ENCODE measurements around the gene C1orf87. TPM values are rescaled to one million over a fixed set of nuclear protein-coding genes. Genes with fewer than 3 reads are reported as not detected.

The C1orf87 gene
- total RNA-seq, 1 experiment from 2014 or later, result 0.33 TPM

DNA sequence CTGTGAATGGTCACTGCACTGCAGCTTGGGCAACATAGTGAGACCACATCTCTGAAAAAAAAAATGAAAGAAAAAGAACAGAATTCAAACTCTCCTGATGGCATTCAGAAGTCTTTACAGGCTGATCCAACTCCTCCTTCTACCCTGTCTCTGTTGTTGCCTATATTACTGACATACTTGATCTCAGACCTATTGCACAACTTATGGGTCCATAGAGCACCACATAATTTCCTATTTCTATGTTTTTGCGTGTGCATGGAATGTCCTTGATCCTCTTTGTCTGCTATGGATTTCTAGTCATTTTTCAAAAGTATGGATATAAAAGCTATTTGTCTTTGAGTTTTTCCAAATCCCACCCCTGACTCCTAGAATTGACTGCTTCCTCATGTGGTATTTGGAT, 124.6 kb downstream of the C1orf87 start:
- H3T11ph ChIP-seq (ENCODE audit: low read length), result no peak overlapping the region
- H3K79me2 ChIP-seq (ENCODE audit: insufficient read depth, low read length), result no peaks in the 10 kb centered on the region
- Mint-ChIP-seq H3K36me3 (ENCODE audit: insufficient read depth in 1 of 3, low read depth in 3 of 3) (no peaks in the 10 kb centered on the region), H3K4me3 (no peak overlapping the region), H3K9me3 (no peaks in the 10 kb centered on the region), H3K27ac (no peak overlapping the region), H3K4me1 (no peaks in the 10 kb centered on the region), H3K27me3 (ENCODE audit: low read depth) (no peaks in the 10 kb centered on the region; the same call in 1 of the 2 replicates)
- H2AK5ac ChIP-seq (ENCODE audit: insufficient read length, low read length), result no peak overlapping the region
- no peak overlapping the region for H3K14ac ChIP-seq (ENCODE audit: insufficient read depth, low read length)
- no peak overlapping the region for H3K27ac ChIP-seq (ENCODE audit: insufficient read length, low read depth, low read length)
- whole genome bisulfite sequencing (ENCODE audit: extremely low coverage, insufficient read length, low lambda C conversion rate), result no CpG with 5 or more reads among the region's 1 CpG
- H2BK5ac ChIP-seq (ENCODE audit: insufficient read length, low read length), result no peak overlapping the region
- no peak overlapping the region for H3K4ac ChIP-seq (ENCODE audit: low read depth, low read length)
- H4K5ac ChIP-seq (ENCODE audit: insufficient read length, low read depth, low read length), result no peak overlapping the region
- no peak overlapping the region for H3K18ac ChIP-seq (ENCODE audit: insufficient read length, low read depth, low read length)
- H2BK120ac ChIP-seq (ENCODE audit: low read depth, low read length, poor library complexity, severe bottlenecking), result no peak overlapping the region
- H4K91ac ChIP-seq (ENCODE audit: insufficient read length, low read depth, low read length), result no peak overlapping the region
- no peak overlapping the region for H2BK20ac ChIP-seq (ENCODE audit: low read depth, low read length, poor library complexity, severe bottlenecking)
- H3K9ac ChIP-seq (ENCODE audit: extremely low read depth, insufficient read length, low read length), result no peak overlapping the region
- H2BK12ac ChIP-seq (ENCODE audit: insufficient read length, low read depth, low read length), result no peak overlapping the region
- H3K27me3 ChIP-seq (ENCODE audit: insufficient read depth, low read length), result no peaks in the 10 kb centered on the region
- H3K23me2 ChIP-seq (ENCODE audit: insufficient read length, low read depth, low read length, poor library complexity, severe bottlenecking), result no peaks in the 10 kb centered on the region
- no peaks in the 10 kb centered on the region for H3K4me1 ChIP-seq (ENCODE audit: insufficient read depth, low read length)
- no peak overlapping the region for H3K23ac ChIP-seq (ENCODE audit: insufficient read length, low read depth, low read length)
- no peak overlapping the region for H3K56ac ChIP-seq (ENCODE audit: insufficient read length, low read depth, low read length)
- no peak overlapping the region for H2BK15ac ChIP-seq (ENCODE audit: low read depth, low read length)
- no peak overlapping the region for H2AFZ ChIP-seq (ENCODE audit: low read length)
- H3K79me1 ChIP-seq (ENCODE audit: insufficient read depth, low read depth, low read length, poor library complexity, severe bottlenecking), result no peaks in the 10 kb centered on the region
- H3K9me3 ChIP-seq (ENCODE audit: control insufficient read depth, low read depth, low read length), result no peaks in the 10 kb centered on the region
- H3K4me2 ChIP-seq (ENCODE audit: insufficient read depth, insufficient read length, low read length), result no peak overlapping the region
- H4K8ac ChIP-seq (replicated peaks; ENCODE audit: insufficient read length, low read depth, low read length), result no peak overlapping the region
- TF ChIP-seq, protein P1, sequence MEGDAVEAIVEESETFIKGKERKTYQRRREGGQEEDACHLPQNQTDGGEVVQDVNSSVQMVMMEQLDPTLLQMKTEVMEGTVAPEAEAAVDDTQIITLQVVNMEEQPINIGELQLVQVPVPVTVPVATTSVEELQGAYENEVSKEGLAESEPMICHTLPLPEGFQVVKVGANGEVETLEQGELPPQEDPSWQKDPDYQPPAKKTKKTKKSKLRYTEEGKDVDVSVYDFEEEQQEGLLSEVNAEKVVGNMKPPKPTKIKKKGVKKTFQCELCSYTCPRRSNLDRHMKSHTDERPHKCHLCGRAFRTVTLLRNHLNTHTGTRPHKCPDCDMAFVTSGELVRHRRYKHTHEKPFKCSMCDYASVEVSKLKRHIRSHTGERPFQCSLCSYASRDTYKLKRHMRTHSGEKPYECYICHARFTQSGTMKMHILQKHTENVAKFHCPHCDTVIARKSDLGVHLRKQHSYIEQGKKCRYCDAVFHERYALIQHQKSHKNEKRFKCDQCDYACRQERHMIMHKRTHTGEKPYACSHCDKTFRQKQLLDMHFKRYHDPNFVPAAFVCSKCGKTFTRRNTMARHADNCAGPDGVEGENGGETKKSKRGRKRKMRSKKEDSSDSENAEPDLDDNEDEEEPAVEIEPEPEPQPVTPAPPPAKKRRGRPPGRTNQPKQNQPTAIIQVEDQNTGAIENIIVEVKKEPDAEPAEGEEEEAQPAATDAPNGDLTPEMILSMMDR (conservative IDR thresholded peaks at IDR 0.05), result no peak
- no peaks in the 10 kb centered on the region for H4K20me1 ChIP-seq (ENCODE audit: control insufficient read depth, insufficient read depth, insufficient read length)
- DNase-seq, result no peak
